ENCODE data around the gene PYGO2. TPM values are rescaled to one million over a fixed set of nuclear protein-coding genes. Genes with fewer than 3 reads are reported as not detected.

The PYGO2 gene, protein sequence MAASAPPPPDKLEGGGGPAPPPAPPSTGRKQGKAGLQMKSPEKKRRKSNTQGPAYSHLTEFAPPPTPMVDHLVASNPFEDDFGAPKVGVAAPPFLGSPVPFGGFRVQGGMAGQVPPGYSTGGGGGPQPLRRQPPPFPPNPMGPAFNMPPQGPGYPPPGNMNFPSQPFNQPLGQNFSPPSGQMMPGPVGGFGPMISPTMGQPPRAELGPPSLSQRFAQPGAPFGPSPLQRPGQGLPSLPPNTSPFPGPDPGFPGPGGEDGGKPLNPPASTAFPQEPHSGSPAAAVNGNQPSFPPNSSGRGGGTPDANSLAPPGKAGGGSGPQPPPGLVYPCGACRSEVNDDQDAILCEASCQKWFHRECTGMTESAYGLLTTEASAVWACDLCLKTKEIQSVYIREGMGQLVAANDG
- total RNA-seq (2021) (37.4 to 38.8 TPM (median 38.0 TPM) in 3 replicates), Bru-seq, nascent RNA (percentile 93 among the genes with signal in this experiment)
- long read RNA-seq, experiment 1, transcript PYGO2-202 (3 exons, 3,146 nt), result major isoform, 138 of 207 reads
- long read RNA-seq, experiment 1, partial matches to known transcripts, result 4 of 207 reads
- long read RNA-seq, experiment 1, other reads (novel, unspliced or antisense), result 62 of 207 reads
- long read RNA-seq, experiment 2, transcript PYGO2-202 (3 exons, 3,146 nt), result major isoform, 30 of 85 reads
- long read RNA-seq, experiment 2, partial matches to known transcripts, result 0 of 85 reads
- long read RNA-seq, experiment 2, other reads (novel, unspliced or antisense), result 55 of 85 reads
- long read RNA-seq, experiment 3, result 0 reads

GRCh38 chr1:154961207-154962155, at the start of gene PYGO2:
TSS of gene PYGO2 (minus strand) at chr1:154961782. CDS start at chr1:154961576, 206 bp downstream.
- peaks cover 34% of the 10 kb centered on the region for H3K4me1 Mint-ChIP-seq
- H3K36me3 Mint-ChIP-seq, result peaks cover 42% of the 10 kb centered on the region
- POLR2A ChIA-PET, result interaction anchor here (0.6 to 3.2 kb wide), 7 partner anchors 9 to 161 kb away, joined by 3 to 26 read pairs (median 8); partner anchors contain the start of genes FLAD1 and SHC1
- TF ChIP-seq, protein P1, sequence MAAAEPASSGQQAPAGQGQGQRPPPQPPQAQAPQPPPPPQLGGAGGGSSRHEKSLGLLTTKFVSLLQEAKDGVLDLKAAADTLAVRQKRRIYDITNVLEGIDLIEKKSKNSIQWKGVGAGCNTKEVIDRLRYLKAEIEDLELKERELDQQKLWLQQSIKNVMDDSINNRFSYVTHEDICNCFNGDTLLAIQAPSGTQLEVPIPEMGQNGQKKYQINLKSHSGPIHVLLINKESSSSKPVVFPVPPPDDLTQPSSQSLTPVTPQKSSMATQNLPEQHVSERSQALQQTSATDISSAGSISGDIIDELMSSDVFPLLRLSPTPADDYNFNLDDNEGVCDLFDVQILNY (CRISPR knock-in tag; IDR thresholded peaks at IDR 0.05), result no peak; the same call in none of the 2 replicates
- no peak for TF ChIP-seq ZNF281 (CRISPR knock-in tag; IDR thresholded peaks at IDR 0.05)
- TF ChIP-seq OVOL2 (CRISPR knock-in tag; IDR thresholded peaks at IDR 0.05; ENCODE audit: borderline replicate concordance), result no peak
- peak; percentile 57 for TF ChIP-seq GABPB1 (CRISPR knock-in tag; IDR thresholded peaks at IDR 0.05)
- TF ChIP-seq ZNF512 (CRISPR knock-in tag; IDR thresholded peaks at IDR 0.05; ENCODE audit: borderline replicate concordance), result no peak
- peak; percentile 49; the same call in 1 of the 2 replicates for TF ChIP-seq E2F4 (CRISPR knock-in tag; IDR thresholded peaks at IDR 0.05; ENCODE audit: borderline replicate concordance, low read depth)
- TF ChIP-seq, protein P2, sequence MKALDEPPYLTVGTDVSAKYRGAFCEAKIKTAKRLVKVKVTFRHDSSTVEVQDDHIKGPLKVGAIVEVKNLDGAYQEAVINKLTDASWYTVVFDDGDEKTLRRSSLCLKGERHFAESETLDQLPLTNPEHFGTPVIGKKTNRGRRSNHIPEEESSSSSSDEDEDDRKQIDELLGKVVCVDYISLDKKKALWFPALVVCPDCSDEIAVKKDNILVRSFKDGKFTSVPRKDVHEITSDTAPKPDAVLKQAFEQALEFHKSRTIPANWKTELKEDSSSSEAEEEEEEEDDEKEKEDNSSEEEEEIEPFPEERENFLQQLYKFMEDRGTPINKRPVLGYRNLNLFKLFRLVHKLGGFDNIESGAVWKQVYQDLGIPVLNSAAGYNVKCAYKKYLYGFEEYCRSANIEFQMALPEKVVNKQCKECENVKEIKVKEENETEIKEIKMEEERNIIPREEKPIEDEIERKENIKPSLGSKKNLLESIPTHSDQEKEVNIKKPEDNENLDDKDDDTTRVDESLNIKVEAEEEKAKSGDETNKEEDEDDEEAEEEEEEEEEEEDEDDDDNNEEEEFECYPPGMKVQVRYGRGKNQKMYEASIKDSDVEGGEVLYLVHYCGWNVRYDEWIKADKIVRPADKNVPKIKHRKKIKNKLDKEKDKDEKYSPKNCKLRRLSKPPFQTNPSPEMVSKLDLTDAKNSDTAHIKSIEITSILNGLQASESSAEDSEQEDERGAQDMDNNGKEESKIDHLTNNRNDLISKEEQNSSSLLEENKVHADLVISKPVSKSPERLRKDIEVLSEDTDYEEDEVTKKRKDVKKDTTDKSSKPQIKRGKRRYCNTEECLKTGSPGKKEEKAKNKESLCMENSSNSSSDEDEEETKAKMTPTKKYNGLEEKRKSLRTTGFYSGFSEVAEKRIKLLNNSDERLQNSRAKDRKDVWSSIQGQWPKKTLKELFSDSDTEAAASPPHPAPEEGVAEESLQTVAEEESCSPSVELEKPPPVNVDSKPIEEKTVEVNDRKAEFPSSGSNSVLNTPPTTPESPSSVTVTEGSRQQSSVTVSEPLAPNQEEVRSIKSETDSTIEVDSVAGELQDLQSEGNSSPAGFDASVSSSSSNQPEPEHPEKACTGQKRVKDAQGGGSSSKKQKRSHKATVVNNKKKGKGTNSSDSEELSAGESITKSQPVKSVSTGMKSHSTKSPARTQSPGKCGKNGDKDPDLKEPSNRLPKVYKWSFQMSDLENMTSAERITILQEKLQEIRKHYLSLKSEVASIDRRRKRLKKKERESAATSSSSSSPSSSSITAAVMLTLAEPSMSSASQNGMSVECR (CRISPR knock-in tag; IDR thresholded peaks at IDR 0.05; ENCODE audit: borderline replicate concordance), result peak; percentile 85; the same call in 1 of the 2 replicates
- no peak; the same call in 1 of the 2 replicates for TF ChIP-seq TCF7 (CRISPR knock-in tag; IDR thresholded peaks at IDR 0.05; ENCODE audit: low read depth)
- TF ChIP-seq, protein P3, sequence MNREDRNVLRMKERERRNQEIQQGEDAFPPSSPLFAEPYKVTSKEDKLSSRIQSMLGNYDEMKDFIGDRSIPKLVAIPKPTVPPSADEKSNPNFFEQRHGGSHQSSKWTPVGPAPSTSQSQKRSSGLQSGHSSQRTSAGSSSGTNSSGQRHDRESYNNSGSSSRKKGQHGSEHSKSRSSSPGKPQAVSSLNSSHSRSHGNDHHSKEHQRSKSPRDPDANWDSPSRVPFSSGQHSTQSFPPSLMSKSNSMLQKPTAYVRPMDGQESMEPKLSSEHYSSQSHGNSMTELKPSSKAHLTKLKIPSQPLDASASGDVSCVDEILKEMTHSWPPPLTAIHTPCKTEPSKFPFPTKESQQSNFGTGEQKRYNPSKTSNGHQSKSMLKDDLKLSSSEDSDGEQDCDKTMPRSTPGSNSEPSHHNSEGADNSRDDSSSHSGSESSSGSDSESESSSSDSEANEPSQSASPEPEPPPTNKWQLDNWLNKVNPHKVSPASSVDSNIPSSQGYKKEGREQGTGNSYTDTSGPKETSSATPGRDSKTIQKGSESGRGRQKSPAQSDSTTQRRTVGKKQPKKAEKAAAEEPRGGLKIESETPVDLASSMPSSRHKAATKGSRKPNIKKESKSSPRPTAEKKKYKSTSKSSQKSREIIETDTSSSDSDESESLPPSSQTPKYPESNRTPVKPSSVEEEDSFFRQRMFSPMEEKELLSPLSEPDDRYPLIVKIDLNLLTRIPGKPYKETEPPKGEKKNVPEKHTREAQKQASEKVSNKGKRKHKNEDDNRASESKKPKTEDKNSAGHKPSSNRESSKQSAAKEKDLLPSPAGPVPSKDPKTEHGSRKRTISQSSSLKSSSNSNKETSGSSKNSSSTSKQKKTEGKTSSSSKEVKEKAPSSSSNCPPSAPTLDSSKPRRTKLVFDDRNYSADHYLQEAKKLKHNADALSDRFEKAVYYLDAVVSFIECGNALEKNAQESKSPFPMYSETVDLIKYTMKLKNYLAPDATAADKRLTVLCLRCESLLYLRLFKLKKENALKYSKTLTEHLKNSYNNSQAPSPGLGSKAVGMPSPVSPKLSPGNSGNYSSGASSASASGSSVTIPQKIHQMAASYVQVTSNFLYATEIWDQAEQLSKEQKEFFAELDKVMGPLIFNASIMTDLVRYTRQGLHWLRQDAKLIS (CRISPR knock-in tag; IDR thresholded peaks at IDR 0.05; ENCODE audit: borderline replicate concordance), result no peak; the same call in 1 of the 2 replicates
- TF ChIP-seq TEAD4 (CRISPR knock-in tag; IDR thresholded peaks at IDR 0.05), result peak; percentile 68
- peak; percentile 81; the same call in 1 of the 2 replicates for TF ChIP-seq MLX (CRISPR knock-in tag; IDR thresholded peaks at IDR 0.05)
- no peak for TF ChIP-seq ZNF396 (CRISPR knock-in tag; IDR thresholded peaks at IDR 0.05; ENCODE audit: borderline replicate concordance)
- no peak for TF ChIP-seq ZNF121 (CRISPR knock-in tag; IDR thresholded peaks at IDR 0.05)
- no peak for TF ChIP-seq GTF2I (CRISPR knock-in tag; conservative IDR thresholded peaks at IDR 0.05)
- TF ChIP-seq ETV6 (CRISPR knock-in tag; IDR thresholded peaks at IDR 0.05), result peak; percentile 56; the same call in 1 of the 2 replicates
- no peak for TF ChIP-seq HMGA2 (CRISPR knock-in tag; IDR thresholded peaks at IDR 0.05)

More at GRCh38 chr1:154961207-154962155, at the start of gene PYGO2:
- H3K27ac Mint-ChIP-seq, result peak within 1 kb of the TSS; percentile 91
- H3K4me3 Mint-ChIP-seq, result peak within 1 kb of the TSS; percentile 93
- no peaks in the 10 kb centered on the region for H3K27me3 Mint-ChIP-seq (ENCODE audit: low read depth)
- CTCF ChIA-PET, result interaction anchor here (0.7 to 4.1 kb wide), 13 partner anchors 10 to 212 kb away, joined by 3 to 33 read pairs (median 7); partner anchors contain the start of genes FLAD1, KRTCAP2, LENEP and PMVK
- H3K9me3 Mint-ChIP-seq, result no peaks in the 10 kb centered on the region
- DNase-seq (ENCODE audit: low spot score), result peak; percentile 83
- ATAC-seq, result peak; percentile 69

Data from WTC11 (cell line).